HG03520 (cell line): Measurements from ENCODE around the gene RALGDS.
"Not testable (repeated sequence)": the region's sequence is repeated elsewhere in the genome, so short reads cannot be mapped to it uniquely, and the experiment has no call there.

Experiments
- ATAC-seq: cut with Tn5 transposase; IDR thresholded peaks from one replicate; pipeline ENCODE4 v1.9.1; 2021; ENCODE audit warnings: mild to moderate bottlenecking, moderate library complexity; ENCODE audit not compliant: unreplicated experiment

RALGDS gene

DNA sequence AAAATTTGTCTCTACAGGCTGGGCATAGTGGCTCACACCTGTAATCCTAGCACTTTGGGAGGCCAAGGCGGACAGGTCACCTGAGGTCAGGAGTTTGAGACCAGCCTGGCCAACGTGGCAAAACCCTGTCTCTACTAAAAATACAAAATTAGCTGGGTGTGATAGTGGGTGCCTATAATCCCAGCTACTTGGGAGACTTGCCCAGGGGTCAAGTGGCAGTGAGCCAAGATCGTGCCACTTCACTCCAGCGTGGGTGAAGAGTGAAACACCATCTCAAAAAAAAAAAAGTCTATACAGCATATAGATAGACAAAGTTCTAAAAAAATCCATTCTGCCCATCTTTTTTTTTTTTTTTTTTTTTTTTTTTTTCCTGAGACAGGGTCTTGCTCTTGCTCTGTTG lies 26.7 kb downstream of the RALGDS start:
- not testable (repeated sequence) for ATAC-seq

DNA sequence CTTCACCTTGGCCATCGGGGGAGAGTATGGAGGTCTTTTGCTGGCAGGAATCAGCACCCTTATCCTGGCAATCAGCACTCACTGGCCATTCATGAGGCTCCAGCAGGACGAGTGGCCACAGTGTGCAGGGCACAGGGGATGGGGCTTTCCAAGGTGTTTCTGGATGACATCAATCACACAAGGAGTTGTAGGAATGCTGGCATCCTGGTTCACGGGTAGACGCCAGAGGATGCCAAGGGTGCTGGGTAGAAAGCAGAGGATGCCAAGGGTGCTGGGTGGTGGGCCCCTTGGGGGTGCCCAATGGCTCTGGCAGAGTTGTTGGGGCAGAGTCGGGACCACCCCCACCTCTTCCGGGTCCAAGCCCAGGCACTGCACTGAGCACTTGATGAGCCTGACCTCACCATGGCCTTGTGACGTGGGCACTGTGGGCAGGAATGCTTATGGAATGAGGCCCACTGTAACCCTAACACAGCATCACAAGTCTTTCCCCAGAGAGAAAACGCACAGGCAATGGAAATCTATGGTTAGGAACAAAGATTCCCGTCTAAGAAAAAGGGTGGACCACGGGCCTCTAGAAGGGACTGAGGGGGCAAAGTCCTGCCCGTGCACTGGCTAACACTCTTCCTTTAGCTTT lies 30.2 kb downstream of the RALGDS start:
- ATAC-seq = no peak

DNA sequence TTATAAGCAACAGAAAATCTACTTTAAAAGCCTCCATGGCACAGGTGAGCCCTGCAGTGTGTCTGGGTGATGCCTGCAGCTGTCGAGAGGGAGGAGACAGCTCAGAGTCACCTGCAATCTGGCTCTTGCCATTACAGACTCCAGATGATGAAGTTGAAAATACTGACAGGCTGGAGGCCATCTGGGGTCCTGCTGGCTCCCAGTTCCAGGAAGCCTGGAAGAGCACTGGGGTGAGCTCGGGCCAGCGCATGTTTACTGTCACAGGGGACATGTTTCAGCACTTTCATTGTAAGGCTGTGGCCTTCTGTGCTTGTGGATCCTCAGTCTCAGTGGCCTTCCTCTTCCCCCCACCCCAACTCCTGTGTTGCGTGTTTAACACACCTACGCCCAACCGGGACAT lies 30.9 kb downstream of the RALGDS start:
- no peak for ATAC-seq

DNA sequence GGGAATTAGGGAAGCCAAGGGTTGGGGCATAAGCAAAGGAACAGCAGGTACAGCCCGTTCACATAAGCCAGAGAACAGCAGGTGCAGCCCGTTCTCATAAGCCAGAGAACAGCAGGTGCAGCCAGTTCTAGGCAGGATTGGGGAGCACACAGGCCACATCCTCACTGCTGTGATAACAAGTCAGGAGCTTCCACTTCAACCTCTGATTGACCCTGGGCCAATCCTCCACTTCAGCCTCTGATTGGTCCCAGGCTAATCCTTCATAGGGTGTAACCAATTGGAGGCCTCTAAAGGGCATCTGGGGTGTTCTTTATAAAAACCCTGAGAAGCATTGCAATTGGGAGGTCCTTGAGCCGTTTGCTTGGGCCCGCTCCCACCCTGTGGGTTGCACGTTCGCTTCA lies 31.8 kb downstream of the RALGDS start:
- ATAC-seq = no peak

DNA sequence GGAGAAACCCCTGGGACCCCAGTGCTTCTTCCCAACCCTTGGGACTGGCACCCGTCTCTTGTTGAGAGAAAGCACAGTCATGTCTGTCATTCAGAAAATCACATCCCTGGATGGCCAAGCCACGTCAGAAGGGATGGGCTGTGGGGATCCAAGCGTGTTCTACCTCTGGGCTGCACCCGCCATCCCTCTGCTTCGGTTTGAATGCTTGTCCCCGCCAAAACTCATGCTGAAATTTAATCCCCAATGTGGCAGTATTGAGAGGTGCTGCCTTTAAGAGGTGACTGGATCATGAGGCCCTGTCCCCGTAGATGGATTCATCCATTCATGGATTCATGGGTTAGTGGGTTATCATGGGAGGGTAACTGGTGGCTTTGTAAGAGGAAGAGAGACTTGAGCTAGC lies 32.3 kb downstream of the RALGDS start:
- ATAC-seq = no peak

DNA sequence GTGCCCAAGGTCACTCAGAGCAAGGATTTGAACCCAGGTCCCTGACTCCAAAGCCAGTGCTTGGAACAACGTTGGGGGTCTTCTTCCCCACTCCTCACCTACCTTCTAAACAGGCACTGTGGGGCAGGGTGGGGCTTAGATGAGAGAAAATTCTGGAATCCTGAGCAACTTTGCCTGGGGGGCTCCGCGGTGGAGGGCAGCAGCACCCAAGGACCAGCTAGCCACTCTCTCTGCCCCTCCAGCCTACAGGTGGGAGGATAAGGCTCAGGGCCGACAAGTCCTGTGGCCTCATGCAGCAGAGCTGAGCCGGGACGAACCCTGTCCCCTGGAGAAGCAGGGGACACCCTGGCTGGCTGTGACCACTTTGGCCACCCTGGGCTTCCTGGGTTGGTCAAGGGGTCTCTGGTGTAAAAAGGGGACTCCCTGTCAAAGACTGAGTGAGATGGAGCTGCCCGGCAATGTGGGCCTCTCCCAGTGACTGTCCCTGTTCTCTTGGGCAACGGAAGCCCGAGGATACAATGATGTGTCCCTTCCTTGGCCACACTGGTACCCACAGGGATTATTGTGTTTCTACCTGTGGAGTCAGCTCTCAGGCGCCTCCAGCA lies 32.8 kb downstream of the RALGDS start:
- ATAC-seq = no peak

DNA sequence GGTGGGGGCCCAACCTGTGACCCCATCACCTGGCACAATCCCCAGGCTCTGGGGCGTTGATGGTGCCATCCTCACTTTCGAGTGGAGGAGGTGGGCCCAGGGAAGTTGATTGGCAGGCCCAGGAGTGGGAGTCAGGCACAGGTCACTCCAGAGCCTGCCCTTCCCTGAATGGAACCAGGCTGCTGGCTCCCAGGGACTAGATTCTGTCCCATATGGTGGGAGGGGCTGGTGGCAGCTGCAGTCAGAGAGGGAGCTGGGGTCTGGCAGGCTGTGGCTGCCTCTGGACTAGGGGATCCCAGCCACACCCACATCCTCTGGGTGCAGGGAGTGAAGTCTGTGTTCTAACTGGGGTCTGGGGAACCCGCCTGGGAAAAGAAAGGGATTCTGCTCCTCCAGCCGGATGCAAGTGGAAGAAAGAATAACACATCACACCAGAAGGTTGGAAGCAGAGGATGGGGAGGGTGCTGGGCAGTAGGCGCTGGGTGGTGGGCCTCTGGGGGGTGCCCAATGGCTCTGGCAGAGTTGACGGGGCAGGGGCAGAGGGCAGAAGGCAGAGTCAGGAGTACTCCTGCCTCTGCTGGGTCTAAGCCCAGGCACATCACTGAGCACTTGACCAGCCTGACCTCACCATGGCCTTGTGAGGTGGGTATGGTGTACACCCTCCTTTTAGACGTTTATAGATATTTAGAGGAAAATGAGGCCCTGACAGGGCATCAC lies 33.5 kb downstream of the RALGDS start:
- no peak for ATAC-seq

DNA sequence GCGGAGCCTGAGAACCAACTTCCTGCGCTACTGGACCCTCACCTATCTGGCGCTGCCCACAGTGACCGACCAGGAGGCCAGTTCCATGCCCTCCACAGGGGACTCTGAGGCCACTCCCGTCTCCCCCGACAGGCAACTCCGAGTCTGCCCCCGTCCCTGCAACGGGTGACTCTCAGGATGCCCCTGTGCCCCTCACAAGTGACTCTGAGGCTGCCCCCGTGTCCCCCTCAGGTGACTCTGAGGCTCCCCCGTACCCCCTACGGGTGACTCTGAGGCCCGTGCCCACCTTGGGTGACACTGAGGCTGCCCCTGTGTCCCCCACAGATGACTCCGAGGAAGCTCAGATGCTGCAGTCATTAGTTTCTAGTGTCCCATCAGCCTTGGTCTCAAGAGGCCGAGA lies 34.1 kb downstream of the RALGDS start:
- ATAC-seq = no peak

DNA sequence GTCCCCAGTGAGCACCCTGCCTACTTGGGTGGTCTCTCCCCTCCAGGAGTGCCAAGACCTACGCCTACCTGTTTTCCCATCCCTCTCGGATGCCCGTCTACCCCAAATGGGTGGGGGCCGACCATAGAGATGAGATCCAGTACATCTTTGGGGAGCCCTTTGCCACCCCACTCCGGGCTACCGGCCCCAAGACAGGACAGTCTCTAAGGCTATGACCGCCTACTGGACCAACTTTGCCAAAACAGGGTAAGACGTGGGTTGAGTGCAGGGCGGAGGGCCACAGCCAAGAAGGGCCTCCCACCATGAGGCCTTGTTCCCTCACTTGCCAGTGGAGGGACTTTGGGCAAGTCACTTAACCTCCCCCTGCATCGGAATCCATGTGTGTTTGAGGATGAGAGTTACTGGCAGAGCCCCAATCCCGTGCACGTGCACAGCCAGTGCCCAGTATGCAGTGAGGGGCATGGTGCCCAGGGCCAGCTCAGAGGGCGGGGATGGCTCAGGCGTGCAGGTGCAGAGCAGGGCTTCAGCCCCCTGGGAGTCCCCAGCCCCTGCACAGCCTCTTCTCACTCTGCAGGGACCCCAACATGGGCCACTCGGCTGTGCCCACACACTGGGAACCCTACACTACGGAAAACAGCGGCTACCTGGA lies 34.7 kb downstream of the RALGDS start:
- ATAC-seq = not testable (repeated sequence)

DNA sequence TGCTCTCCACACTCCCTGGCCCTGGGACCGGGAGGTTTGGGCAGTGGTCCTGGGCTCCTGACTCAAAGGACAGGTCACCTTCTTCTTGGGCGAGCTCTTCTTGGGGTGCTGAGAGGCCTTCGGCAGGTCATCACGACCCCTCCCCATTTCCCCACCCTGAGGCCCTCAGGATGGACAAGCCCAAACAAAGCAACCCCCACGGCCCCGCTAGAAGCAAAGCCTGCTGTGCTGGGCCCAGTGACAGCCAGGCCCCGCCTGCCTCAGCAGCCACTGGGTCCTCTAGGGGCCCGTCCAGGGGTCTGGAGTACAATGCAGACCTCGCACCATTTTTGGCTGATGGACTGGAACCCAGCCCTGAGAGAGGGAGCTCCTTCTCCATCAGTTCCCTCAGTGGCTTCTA lies 37.4 kb downstream of the RALGDS start:
- ATAC-seq = not testable (repeated sequence)

DNA sequence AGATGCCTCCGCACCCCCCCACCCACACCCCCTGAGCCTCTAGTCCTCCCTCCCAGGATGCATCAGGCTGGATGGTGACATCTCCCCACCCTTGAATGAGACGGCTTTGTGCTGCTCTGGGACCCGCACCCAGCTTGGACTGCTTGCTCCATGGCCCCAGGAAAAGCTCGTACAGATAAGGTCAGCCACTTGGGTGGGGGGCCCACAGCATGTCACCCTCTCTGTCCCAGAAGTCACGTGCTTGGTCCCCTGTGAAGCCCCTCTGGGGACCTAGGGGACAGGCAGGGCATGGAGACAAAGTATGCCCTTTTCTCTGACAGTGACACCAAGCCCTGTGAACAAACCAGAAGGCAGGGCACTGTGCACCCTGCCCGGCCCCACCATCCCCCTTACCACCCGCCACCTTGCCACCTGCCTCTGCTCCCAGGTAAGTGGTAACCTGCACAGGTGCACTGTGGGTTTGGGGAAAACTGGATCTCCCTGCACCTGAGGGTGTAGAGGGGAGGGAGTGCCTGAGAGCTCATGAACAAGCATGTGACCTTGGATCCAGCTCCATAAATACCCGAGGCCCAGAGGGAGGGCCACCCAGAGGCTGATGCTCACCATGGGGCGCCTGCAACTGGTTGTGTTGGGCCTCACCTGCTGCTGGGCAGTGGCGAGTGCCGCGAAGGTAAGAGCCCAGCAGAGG lies 38.9 kb downstream of the RALGDS start:
- ATAC-seq = not testable (repeated sequence)

DNA sequence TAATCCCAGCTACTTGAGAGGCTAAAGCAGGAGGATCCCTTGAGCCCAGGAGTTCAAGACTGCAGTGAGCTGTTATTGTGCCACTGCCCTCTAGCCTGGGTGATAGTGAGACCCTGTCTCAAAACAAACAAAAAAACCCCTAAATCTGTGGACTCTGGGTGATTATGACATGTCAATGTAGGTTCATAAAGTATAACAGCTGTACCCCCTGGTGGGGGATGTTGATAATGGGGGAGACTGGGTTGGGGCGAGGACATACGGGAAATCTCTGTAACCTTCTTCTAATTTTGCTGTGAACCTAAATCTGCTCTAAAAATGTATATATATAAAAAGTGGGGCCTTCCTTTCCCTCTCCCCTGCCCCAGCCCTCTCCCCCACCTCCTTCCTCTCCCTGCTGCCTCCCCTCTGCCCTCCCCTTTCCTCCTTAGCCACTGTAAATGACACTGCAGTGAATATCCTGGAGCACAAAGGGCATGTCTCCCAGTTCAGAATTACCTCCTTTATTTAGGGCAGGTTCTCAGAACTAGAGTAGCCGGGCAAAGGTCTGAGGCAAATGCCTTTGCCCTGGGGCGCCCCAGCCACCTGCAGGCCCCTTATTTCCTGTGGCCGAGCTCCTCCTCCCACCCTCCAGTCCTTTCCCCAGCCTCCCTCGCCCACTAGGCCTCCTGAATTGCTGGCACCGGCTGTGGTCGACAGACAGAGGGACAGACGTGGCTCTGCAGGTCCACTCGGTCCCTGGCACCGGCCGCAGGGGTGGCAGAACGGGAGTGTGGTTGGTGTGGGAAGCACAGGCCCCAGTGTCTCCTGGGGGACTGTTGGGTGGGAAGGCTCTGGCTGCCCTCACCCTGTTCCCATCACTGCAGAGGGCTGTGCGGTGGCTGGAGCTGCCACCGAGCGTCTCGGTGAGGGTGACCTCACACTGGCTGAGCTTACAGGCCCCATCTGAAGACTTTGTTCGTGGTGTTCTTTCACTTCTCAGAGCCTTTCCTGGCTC lies 40.0 kb downstream of the RALGDS start:
- ATAC-seq = not testable (repeated sequence)

DNA sequence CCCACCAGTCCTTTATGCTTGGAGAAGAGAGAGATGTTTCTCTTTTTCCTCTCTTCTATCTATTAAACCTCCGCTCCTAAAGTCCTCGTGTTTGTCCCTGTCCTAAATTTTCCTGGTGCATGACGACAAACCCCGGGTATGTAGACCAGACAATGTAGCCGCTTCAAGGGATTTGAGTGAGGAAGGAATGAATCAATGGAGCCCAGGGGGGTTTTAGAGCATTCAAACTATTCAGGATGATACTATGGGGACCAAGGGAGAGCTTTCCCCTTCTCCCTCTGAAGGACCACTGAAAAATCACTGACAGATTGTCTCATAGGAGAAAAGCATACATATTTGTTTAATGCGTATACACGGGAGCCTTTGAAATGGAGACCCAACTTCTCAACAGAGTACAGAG lies 40.9 kb downstream of the RALGDS start:
- ATAC-seq = no peak

DNA sequence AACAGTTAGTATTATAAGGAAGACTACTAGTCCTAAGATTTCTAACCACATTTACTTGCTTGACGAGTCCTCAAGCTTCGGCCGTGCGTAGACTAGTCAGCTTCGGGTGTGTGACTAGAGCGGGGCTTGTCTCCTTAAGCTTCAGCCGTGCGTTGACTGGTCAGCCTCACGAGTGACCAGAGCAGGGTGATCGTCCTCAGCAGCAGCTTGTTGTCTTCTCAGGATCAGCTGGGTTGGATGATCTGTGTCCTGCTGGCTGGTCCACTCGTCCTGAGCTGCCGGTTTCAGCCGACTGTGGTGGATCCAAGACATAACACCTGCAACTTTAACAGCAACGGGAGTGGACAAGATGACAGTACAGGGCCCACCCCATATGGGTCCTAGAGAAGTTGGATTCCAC lies 42.6 kb downstream of the RALGDS start:
- no peak for ATAC-seq

DNA sequence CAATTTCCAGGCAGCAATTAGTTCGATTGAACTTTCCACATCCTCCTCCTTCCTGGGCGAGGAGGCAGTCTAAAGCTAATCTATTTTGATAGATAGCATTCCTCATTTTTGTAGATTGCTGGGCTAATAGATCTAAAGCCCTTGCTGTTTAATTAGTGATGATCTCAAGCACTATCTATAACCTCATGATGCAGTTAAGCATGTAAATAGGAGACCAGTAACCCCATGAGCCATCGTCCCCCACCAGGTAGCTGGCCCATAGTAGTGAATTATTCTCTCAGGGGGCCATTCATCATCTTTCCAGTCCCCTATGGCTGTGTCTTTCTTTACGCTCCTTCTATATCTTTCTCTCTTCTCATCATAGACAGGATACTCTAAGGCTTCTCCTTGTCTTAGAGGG lies 44.3 kb downstream of the RALGDS start:
- ATAC-seq = no peak

DNA sequence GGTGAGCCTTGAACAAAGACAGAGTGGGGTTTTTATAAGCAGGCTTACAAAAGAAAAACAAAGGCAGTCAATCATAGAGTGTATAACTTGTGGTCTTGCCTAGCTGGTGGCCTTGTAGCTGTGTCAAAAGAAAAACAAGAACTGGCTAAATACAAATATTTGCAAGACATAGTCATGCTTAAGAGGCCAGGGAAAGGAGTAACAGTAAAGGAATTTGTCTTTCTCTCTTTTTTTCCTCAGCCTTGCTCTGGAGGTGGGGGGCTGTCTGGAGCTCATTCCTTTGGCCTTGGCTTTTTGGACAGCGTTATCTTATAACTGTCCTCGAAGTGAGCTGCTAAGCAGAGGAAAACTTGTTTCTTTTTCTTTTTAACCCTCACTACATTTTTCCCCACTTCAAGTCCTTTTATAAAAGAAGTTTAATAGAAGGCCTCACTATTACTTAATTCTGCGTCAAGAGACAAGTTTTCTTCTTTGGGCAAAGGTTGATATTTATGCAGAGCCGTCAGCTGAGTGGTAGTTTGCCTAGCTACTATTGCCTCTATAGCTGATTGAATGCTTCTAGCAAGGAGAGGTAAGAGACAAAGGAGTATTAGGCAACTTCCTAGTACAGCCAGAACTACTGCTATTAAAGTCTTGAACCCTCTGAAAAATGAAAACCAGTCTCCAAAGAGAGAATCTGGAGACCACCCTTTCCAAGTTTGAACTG lies 45.0 kb downstream of the RALGDS start:
- ATAC-seq = no peak

DNA sequence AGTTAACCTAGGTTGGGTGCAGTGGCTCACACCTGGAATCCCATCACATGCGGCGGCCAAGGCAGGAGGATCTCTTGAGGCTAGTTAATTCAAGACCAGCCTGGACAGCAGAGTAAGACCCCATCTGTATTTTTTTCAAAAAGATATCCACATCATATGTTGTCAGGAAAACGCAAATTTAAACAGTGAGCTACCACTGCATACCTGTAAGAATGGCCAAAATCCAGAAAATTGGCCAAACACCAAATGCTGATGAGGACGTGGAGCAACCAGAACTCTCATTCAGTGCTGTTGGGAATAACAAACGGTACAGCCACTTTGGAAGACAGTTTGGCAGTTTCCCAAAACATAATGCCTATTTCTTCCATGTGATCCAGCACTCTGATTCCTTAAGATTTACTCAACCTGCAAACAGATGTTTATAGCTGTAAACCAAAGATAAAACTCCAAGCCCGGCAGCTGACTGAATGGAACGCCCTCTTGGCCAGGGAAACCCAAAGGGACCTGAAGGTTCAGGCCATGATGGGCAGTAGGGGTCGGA lies 46.9 kb downstream of the RALGDS start:
- no peak for ATAC-seq

DNA sequence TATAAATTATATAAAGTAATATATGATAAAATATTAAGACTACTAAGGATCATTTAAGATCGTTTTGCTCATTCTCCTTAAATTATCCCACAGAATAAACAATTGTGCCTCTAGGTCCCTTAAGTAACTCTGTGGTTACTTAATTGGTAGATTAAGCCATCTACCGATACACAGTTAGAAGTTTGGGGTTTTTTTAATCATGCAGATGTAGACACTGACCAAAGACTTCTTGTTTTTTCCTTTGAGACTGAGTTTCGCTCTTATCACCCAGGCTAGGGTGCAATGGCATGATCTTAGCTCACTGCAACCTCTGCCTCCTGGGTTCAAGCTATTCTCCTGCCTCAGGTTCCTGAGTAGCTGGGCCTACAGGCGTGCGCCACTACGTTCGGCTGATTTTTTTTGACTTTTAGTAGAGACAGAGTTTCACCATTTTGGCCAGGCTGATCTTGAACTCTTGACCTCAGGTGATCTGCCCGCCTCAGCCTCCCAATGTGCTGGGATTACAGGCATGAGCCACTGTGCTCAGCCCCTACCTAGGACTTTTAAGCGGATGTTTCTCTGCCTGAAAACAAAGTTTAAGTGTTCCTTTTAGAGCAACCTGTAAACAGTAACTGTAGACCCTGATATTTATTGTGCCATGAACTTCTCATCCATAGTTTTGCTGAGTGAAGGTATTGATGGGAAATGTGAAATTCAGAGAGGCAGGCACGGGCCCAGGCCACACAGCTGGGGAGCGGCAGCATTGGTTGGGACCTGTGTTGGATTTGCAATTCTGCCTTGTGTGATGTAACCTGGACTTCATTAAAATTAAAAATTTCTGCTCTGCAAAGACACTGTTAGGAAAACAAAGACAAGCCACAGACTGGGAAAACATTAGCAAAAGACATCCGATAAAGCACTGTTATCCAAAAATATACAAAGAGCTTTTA lies 47.7 kb downstream of the RALGDS start:
- ATAC-seq = no peak
